Measurements from ENCODE around the gene MAJIN. TPM values are rescaled to one million over a fixed set of nuclear protein-coding genes. Genes with fewer than 3 reads are reported as not detected.

MAJIN gene
- total RNA-seq (2011; cell fraction: chromatin; rRNA removed; ENCODE audit: low replicate concordance): 0.30 TPM in 1 of 2 replicates, not detected in the other
- total RNA-seq (2011; cell fraction: nucleolus; rRNA removed): 0.33 TPM in 1 of 2 replicates, not detected in the other
- total RNA-seq (2011; cell fraction: nucleoplasm; rRNA removed): 0.38 TPM in 1 of 2 replicates, not detected in the other
- total RNA-seq (2014; rRNA removed) (0.12 TPM in 1 of 2 replicates, not detected in the other), total RNA-seq (2014; rRNA removed; fragmentation: Illumina TruSeq; extraction: Trizol) (0.18 and 0.29 TPM in 2 replicates), total RNA-seq (2015; rRNA removed; fragmentation: Illumina TruSeq; extraction: Trizol) (0.68 and 0.83 TPM in 2 replicates), total RNA-seq (2021) (0.24 TPM in 1 of 2 replicates, not detected in the other), polyA plus RNA-seq (2011; rRNA removed) (0.28 and 0.42 TPM in 2 replicates), polyA plus RNA-seq (2014; fragmentation: Illumina TruSeq; extraction: Trizol) (0.39 TPM in 1 of 2 replicates, not detected in the other), polyA plus RNA-seq (2014; fragmentation: Nextera tagmentation; extraction: Ambion mirVana) (under 1 TPM in 1 of 2 experiments, not detected in 1; 0.21 TPM), polyA plus RNA-seq (2014; rRNA removed) (0.17 and 0.30 TPM in 2 replicates), polyA minus RNA-seq (2011; rRNA and poly(A)+ RNA removed) (0.11 and 0.21 TPM in 2 replicates), Bru-seq, nascent RNA (percentile 25 among the genes with signal in this experiment), BruChase-seq, experiment 1, labeled RNA remaining after a 2-hour chase (percentile 23 among the genes with signal in this experiment), BruChase-seq, experiment 2, labeled RNA remaining after a 6-hour chase (percentile 20 among the genes with signal in this experiment)
- polyA plus RNA-seq (2011; cell fraction: cytosol; rRNA removed): 0.63 and 1.4 TPM in 2 replicates
- polyA plus RNA-seq (2011; cell fraction: nucleus; rRNA removed): 0.13 and 0.74 TPM in 2 replicates
- 0.09 and 0.15 TPM in 2 replicates for polyA plus RNA-seq (2012)
- polyA minus RNA-seq (2011; cell fraction: cytosol; rRNA and poly(A)+ RNA removed): not detected in 2 replicates
- not detected in 2 replicates for polyA minus RNA-seq (2011; cell fraction: nucleus; rRNA and poly(A)+ RNA removed)
- long read RNA-seq, experiment 1: 0 reads
- long read RNA-seq, experiment 2, partial matches to known transcripts: 1 of 1 reads
- long read RNA-seq, experiment 2, other reads (novel, unspliced or antisense): 0 of 1 reads
- long read RNA-seq, experiment 3, partial matches to known transcripts: 0 of 1 reads
- long read RNA-seq, experiment 3, other reads (novel, unspliced or antisense): 1 of 1 reads

DNA sequence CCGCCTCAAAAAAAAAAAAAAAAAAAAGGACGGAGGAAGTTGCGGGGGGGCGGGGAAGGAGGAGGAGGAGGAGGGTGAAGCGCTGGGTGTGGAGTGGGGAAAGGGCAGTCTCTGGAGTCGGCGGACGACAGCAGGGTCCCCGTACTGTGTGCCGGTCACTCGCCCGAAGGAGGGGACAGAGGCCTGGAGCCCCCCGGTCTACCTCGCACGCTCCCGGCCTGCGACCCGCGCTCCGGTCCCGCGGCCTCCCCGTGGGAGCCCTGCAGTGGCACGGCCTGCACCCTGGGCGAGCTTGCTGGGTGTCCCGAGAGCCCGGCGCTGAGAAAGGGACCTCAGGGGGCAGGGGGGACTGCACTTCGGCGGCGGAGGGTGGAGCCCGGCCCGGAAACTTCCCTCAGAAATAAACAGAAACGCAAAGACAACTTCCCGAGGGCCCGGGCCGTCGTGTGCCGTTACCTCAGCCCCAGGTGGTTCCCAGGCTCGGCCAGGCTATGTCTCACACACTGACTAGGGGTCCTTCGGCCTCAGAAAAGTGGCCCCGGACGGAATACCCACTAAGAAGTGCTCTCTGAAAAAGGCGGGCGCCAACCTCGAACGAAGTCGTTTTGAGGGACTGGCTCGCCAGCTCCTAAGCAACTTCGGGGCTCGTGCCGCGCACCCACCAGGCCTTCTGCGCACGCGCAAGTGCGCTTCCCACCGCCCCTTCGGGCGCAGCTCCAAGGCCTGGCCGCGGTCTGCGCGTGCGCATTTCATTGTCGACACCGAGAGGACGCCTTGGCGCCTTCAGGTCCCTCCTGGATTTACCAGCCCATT, at the start of gene MAJIN:
TSS of gene MAJIN (minus strand) at position 688 of the 813 bp plus-strand sequence. CDS start 12,703 bp downstream, outside the sequence.
- ChIA-PET POLR2A (interaction anchor here (0.7 to 1.4 kb wide), 4 partner anchors 25 to 198 kb away, joined by 3 to 4 read pairs (median 4); partner anchors contain the start of genes BATF2, FAU, MRPL49 and SPDYC), CTCF (ENCODE audit: low intra/inter-chr PET ratio) (no interaction called here)
- peak; percentile 81 for FAIRE-seq
- Histone ChIP-seq H3K79me2 (ENCODE audit: control insufficient read depth, insufficient read depth, low read length) (no peaks in the 10 kb centered on the region), H4K20me1 (replicated peaks; ENCODE audit: control insufficient read depth, insufficient read depth, low read length) (no peaks in the 10 kb centered on the region), H3K9me1 (ENCODE audit: control insufficient read depth, insufficient read depth, low read length) (no peaks in the 10 kb centered on the region), H3K36me3 (ENCODE audit: control insufficient read depth, insufficient read depth, low read length) (no peaks in the 10 kb centered on the region), H3K9ac (ENCODE audit: insufficient read depth in 1 of 2, low read depth in 2 of 2, low read length in 2 of 2) (peak within 1 kb of the TSS; percentile 52 to 76), H3K27ac (ENCODE audit: extremely low read depth, low read depth, low read length) (peak within 1 kb of the TSS; percentile 72), H3K4me1 (replicated peaks in 1 of 2; ENCODE audit: control insufficient read depth in 2 of 2, insufficient read depth in 2 of 2, low read length in 2 of 2) (peaks cover 4 to 12% of the 10 kb centered on the region in 2 experiments; a peak in 4 of 5 replicates), H3K27me3 (ENCODE audit: control insufficient read depth in 2 of 2, insufficient read depth in 2 of 2, low read length in 2 of 2) (no peaks in the 10 kb centered on the region), H3K9me3 (replicated peaks; ENCODE audit: control insufficient read depth, insufficient read depth, low read depth, low read length) (no peaks in the 10 kb centered on the region), H3K4me3 (0 out of 2 replicates have a peak within 1 kb of the TSS, but pooled peaks have one; percentile 2), H2AFZ (ENCODE audit: low read depth, low read length) (peak within 1 kb of the TSS; percentile 97), H3K4me2 (ENCODE audit: insufficient read depth, low read length) (peak within 1 kb of the TSS; percentile 81)
- BruUV-seq (replicated peaks): no TSS peak
- intact Hi-C loops (cut with micrococcal nuclease) (no loop called here), in situ Hi-C loops (cut with MboI) (no loop called here)
- ATAC-seq: peak; percentile 93
- peak; percentile 92 to 95 (median 94) for DNase-seq (ENCODE audit: extremely low read depth in 1 of 4, low spot score in 3 of 4)
- WGBS (ENCODE audit: insufficient coverage, low coverage, missing lambda C conversion rate): 31% methylated on average over 28 of the region's 69 CpGs
- TF ChIP-seq BCL6 (CRISPR knock-in tag; IDR thresholded peaks at IDR 0.05) (no peak), FOXA3 (CRISPR knock-in tag; conservative IDR thresholded peaks at IDR 0.05 in 1 of 2, IDR thresholded peaks at IDR 0.05 in 1 of 2) (0 out of 4 replicates have a peak, but pooled peaks of 1 of the 2 experiments have one; percentile 54), POLR2B (IDR thresholded peaks at IDR 0.05; ENCODE audit: low read depth, partially characterized antibody) (peak; percentile 53), ZSCAN32 (CRISPR knock-in tag; IDR thresholded peaks at IDR 0.05) (no peak), SMARCB1 (IDR thresholded peaks at IDR 0.05; ENCODE audit: insufficient read length, low read depth) (no peak), GTF2F1 (IDR thresholded peaks at IDR 0.05; ENCODE audit: low read depth, low read length) (0 out of 2 replicates have a peak, but pooled peaks have one; percentile 57), BMI1 (IDR thresholded peaks at IDR 0.05; ENCODE audit: low read length) (no peak), PRPF4 (IDR thresholded peaks at IDR 0.05; ENCODE audit: insufficient read depth, low read depth, low read length, poor library complexity, severe bottlenecking) (peak; percentile 30), MBD2 (IDR thresholded peaks at IDR 0.05; ENCODE audit: borderline replicate concordance, low read depth) (no peak), JUN (IDR thresholded peaks at IDR 0.05; ENCODE audit: borderline replicate concordance, low read depth, low read length) (0 out of 2 replicates have a peak, but pooled peaks have one; percentile 18), JUN (CRISPR knock-in tag; IDR thresholded peaks at IDR 0.05; ENCODE audit: borderline replicate concordance) (peak; percentile 56; the same call in 1 of the 2 replicates), FOXM1 (IDR thresholded peaks at IDR 0.05; ENCODE audit: low read depth) (no peak), FOXM1 (CRISPR knock-in tag; IDR thresholded peaks at IDR 0.05; ENCODE audit: low read depth) (peak; percentile 51; the same call in 1 of the 2 replicates)
- TF ChIP-seq, protein P1, sequence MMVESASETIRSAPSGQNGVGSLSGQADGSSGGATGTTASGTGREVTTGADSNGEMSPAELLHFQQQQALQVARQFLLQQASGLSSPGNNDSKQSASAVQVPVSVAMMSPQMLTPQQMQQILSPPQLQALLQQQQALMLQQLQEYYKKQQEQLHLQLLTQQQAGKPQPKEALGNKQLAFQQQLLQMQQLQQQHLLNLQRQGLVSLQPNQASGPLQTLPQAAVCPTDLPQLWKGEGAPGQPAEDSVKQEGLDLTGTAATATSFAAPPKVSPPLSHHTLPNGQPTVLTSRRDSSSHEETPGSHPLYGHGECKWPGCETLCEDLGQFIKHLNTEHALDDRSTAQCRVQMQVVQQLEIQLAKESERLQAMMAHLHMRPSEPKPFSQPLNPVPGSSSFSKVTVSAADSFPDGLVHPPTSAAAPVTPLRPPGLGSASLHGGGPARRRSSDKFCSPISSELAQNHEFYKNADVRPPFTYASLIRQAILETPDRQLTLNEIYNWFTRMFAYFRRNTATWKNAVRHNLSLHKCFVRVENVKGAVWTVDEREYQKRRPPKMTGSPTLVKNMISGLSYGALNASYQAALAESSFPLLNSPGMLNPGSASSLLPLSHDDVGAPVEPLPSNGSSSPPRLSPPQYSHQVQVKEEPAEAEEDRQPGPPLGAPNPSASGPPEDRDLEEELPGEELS (CRISPR knock-in tag; IDR thresholded peaks at IDR 0.05; ENCODE audit: borderline replicate concordance): 0 out of 2 replicates have a peak, but pooled peaks have one; percentile 42

All from K562 (cell line).